GM13976 (cell line): ENCODE data around the gene DIS3.
"Not testable (repeated sequence)": the region's sequence is repeated elsewhere in the genome, so short reads cannot be mapped to it uniquely, and the experiment has no call there.

Experiments used
- DNase-seq: peaks from one replicate; pipeline ENCODE4 v3.0.0; 2012; ENCODE audit warnings: low spot score
- in situ Hi-C: fragments of 300-500 bp; cut with MboI; formaldehyde crosslinking; loops from one replicate; pipeline ENCODE4 v1.12.0; 2022; ENCODE audit warnings: low sequenced_read_pairs, mixed read lengths, inconsistent platforms; ENCODE audit not compliant: unreplicated experiment
- TF ChIP-seq, protein P1 (sequence below): IDR thresholded peaks from 2 replicates; pipeline ENCODE4 v1.5.1; 2012; ENCODE audit warnings: borderline replicate concordance, mild to moderate bottlenecking; ENCODE audit not compliant: insufficient read depth; ENCODE audit errors: extremely low read depth, missing control alignments, control extremely low read depth

The DIS3 gene

DNA sequence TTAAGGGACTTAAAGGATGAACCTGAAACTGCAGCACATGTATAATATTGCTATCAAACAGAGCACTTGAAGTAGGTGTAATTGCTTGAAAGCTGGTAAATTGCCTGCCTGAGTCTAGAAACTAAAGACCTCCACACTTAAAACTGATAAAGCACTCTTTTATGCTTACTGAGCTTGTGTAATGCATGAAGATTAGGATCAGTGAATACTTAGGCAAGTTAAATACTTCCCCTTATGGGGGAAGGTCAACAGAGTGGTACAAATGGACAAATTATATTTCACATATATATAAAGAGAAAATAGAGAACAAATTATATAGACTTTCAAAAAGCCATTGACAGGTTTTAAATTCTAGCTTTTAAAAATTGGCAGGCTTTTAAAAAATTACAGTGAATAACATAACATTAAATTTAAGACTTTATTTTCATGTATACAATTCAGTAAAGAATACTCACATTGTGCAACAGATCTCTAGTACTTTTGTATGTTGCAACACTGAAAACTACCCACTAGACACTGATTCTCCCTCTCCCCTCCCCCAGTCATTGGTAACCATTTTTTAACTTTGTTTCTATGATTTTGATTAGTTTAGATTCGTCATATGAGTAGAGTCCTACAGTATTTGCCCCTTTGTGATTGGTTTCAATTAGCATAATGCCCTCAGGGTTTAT is 24.1 kb upstream of the DIS3 start:
- in situ Hi-C loops: loop anchor here (25.0 kb wide), 1 partner anchor 906 kb away; no protein-coding TSS in a partner anchor
- TF ChIP-seq, protein P1, sequence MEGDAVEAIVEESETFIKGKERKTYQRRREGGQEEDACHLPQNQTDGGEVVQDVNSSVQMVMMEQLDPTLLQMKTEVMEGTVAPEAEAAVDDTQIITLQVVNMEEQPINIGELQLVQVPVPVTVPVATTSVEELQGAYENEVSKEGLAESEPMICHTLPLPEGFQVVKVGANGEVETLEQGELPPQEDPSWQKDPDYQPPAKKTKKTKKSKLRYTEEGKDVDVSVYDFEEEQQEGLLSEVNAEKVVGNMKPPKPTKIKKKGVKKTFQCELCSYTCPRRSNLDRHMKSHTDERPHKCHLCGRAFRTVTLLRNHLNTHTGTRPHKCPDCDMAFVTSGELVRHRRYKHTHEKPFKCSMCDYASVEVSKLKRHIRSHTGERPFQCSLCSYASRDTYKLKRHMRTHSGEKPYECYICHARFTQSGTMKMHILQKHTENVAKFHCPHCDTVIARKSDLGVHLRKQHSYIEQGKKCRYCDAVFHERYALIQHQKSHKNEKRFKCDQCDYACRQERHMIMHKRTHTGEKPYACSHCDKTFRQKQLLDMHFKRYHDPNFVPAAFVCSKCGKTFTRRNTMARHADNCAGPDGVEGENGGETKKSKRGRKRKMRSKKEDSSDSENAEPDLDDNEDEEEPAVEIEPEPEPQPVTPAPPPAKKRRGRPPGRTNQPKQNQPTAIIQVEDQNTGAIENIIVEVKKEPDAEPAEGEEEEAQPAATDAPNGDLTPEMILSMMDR: no peak
- no peak for DNase-seq

DNA sequence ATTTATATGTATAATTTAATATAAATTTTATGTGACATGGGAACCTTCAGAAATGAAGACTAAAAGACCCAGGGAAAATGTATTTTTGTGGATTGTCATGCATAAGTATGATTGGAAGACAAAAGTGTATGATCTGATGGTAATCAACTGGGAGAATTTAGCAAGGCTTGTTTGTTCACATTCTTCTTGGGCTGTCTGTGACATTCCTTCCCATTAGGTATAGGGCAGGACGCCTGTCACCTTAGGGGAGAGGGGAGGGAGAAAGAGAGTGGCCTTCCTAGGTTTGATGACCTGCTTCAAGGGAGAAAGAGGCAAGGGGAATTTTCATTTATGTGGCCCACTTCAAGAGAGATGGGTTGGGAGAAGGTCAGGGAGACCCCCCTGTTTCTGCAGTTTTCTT is 22.6 kb upstream of the DIS3 start:
- no peak for DNase-seq
- in situ Hi-C loops: loop anchor here (25.0 kb wide), 1 partner anchor 908 kb away; no protein-coding TSS in a partner anchor
- TF ChIP-seq, protein P1: no peak

DNA sequence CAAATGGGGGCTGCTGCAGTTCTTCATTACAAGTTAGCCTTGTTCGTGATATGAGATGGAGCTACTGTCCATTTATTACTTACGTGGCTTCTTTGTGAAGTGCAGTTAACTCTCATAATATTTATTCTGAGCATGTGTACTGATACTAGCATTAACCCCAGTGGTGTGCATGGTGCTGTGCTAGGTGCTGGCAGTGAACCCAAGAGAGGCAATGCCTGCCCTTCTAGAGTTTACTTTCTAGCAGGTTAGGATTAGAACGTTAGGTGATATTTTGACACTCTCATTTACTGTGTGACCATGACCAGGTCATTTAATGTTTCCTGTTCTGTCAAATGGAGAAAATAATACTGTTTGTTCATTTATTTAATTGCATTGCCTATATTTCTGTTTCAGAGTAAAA is 17.1 kb upstream of the DIS3 start:
- in situ Hi-C loops: no loop called here
- no peak for DNase-seq
- TF ChIP-seq, protein P1: no peak

DNA sequence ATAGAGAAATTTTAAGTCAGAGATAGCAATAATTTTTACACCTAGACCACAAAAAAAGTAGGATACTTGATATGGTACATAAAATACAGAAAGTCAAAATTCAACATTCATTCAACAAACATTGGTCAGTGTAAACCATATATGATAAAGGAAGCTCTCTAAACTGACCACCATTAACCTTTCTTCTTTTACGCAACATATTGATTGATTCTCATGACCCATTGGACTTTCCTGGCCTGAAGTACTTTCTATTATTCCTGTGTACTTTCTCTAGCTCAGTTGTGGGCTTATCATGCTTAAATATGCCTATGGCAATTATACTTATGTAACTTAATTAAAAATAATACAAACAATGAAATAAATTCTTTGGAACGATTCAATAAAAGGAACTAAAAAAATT is 10.9 kb upstream of the DIS3 start:
- TF ChIP-seq, protein P1: no peak
- DNase-seq: no peak
- in situ Hi-C loops: no loop called here

DNA sequence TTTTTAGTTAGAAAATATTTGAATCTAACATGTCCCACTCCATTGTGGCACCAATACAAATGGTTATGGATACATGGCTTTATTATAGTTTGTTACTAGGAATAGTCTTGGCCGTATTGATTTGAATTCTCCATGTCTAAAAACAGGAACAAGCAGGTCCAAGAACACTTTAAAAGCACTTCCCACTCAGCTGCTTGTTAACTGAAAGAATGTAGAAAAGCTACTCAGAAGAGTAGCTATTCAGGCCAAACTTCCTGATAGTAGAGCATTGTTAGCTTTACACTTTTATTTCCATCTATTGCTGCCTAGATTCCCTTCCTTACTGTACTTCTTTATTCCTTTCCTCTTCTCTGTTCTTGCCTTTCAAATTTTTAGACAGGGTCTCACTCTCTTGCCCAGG is 7.1 kb upstream of the DIS3 start:
- in situ Hi-C loops: no loop called here
- TF ChIP-seq, protein P1: no peak
- DNase-seq: no peak

DNA sequence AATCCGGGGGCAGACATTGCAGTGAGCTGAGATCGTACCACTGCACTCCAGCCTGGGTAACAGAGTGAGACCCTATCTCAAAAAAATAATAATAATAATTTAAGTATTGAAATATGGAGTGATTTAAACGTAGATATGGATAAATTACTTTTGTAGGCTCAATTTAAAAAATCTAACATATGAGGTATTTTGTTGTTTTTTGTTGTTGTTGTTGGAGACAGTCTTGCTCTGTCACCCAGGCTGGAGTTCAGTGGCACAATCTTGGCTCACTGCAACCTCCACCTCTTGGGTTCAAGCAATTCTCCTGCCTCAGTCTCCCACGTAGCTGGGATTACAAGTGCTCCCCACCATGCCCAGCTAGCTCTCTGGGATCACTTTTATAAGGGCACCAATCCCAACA is 3.0 kb upstream of the DIS3 start:
- in situ Hi-C loops, DNase-seq: not testable (repeated sequence)

DNA sequence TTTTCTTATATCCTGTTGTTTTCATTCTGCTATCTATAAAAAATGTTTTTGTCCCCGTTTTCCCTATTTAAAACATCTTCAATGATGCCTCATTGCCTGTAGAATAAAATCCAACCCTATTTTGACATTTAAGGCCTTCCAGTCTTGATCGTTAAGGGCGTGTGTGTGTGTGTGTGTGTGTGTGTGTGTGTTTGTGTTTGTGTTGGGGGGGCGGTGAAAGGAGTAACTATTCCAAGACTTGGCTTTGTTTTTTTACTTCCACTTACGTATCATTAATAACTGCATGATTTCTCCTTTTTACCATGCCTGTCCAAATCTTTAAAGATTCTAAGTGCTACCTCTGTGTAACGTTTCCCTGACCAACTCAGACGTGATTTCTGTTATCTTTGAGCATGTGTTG is 1.0 kb upstream of the DIS3 start:
- in situ Hi-C loops: no loop called here
- no peak for DNase-seq
- TF ChIP-seq, protein P1: no peak
